Myocyte (in vitro differentiated cells): ENCODE data around the gene SH3PXD2B. TPM values are rescaled to one million over a fixed set of nuclear protein-coding genes. Genes with fewer than 3 reads are reported as not detected.
A peak's percentile ranks its signal among the peaks of the same experiment; 100 is the strongest.
"Not testable (repeated sequence)": the region's sequence is repeated elsewhere in the genome, so short reads cannot be mapped to it uniquely, and the experiment has no call there.

Experiments used
- DNase-seq: peaks from one replicate; pipeline ENCODE4 v3.0.0-alpha.2; 2012; ENCODE audit warnings: low read depth
- total RNA-seq: library from RNA; depleted of rRNA; stranded (reverse); fragments of >200 nt; gene quantifications from 2 replicates; pipeline ENCODE4 v1.2.3, GENCODE V29; 2014

Gene SH3PXD2B
- total RNA-seq, 1 donor from 2014 or later: 28.8 TPM

GRCh38 chr5:172403189-172403796 is 51.0 kb downstream of the SH3PXD2B start:
- no peak for DNase-seq

DNA sequence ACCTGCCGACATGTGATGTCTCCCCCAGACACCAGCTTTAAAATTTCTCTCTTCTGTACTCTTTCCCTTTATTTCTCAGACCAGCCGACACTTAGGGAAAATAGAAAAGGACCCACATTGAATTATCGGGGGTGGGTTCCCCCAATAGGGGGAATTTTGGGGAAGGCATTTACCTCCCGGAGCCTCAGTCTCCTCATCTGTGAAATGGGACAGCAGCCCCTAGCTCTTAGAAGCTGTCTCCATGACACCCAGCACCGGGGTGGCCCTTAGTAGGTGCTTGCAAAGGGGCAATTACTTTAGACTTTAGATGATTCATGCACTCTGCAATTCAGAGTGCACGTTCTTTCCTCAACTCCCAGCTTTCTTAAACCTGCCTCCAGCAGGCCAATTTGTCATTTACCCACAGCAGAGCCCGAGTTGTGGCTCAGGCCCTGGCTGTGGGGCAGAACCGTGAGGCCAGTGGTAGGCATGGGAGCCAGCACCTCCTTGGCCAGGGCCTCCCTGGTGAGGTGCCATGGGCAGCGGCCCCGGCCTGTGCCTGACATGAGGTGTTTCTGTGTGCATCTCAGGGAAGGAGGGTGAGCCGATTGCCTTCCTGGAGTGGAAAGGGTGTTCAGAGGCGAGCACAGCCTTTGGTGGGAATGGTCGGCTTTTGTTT is 51.7 kb downstream of the SH3PXD2B start:
- DNase-seq: no peak

DNA sequence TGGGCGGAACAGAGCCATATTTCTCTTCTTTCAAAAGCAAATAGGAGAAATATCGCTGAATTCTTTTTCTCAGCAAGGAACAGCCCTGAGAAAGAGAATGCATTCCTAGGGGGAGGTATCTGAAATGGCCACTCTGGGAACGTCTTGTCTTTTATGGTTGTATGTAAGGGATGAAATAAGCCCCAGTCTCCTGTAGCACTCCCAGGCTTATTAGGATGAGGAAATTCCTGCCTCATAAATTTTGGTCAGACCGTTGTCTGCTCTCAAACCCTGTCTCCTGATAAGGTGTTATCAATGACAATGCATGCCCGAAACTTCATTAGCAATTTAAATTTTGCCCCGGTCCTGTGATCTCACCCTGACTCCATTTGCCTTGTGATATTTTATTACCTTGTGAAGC is 52.3 kb downstream of the SH3PXD2B start:
- DNase-seq: not testable (repeated sequence)

- no peak for DNase-seq
Measured at GRCh38 chr5:172399826-172400225, 54.5 kb downstream of the SH3PXD2B start.

DNA sequence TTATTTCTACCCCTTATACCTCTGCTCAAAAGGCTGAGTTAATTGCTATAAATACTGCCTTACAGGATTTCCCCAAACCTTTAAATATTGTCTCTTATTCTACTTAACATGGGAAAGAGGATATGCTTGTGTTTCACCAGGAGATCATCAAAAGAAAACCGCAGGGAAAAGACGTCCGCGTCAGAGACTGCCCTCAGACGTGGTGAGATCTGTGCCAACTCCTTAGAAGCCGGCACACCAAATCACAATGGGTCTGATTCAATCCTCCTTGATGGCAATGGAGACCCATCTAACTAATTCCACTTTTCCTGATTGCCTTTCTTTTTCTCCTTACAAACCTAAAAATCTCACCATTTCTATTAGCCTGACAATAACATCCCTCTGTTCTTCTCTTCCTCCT is 55.0 kb downstream of the SH3PXD2B start:
- DNase-seq: no peak

GRCh38 chr5:172398645-172399044 is 55.7 kb downstream of the SH3PXD2B start:
- not testable (repeated sequence) for DNase-seq

- not testable (repeated sequence) for DNase-seq
Measured at GRCh38 chr5:172396994-172397393, 57.3 kb downstream of the SH3PXD2B start.

- DNase-seq: no peak
Measured at GRCh38 chr5:172396220-172396619, 58.1 kb downstream of the SH3PXD2B start.

DNA sequence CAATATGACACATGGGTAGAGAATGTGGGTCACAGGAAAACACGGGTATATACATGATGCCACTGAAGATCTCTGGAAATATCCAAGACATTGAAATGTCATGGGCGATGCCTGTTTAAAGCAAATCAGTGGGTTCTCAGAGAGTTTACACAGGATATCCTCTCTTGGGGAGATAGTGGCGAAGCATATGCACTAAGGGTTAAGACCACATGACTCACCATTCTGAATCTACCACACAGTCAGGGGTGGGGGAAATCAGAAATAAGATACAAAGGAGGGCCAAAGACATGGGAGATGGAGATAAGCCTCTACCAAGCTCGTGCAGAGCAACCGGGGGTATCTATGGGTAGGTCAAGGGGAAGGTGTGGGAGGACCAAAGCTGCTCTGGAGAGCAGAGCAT is 58.8 kb downstream of the SH3PXD2B start:
- no peak for DNase-seq

DNA sequence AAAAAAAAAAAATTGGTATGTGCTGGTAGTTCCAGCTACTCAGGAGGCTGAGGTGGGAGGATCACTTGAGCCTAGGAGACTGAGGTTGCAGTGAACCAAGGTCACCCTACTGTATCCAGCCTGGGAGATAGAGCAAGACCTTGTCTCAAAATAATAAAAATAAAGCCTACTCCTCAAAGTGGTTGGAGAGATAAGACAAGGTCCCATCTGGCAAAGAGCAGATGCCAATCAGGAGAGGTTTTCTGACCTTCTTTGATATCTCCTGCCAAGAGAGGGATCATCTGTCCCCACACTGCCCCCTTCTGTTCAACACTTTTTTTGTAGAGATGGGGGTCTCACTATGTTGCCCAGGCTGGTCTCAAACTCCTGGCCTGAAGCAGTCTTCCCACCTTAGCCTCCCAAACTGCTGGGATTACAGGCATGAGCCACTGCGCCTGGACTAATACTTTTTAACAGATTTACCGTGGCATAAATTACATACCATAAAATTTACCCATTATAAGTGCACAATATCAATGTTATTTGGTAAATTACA is 64.7 kb downstream of the SH3PXD2B start:
- no peak for DNase-seq

DNA sequence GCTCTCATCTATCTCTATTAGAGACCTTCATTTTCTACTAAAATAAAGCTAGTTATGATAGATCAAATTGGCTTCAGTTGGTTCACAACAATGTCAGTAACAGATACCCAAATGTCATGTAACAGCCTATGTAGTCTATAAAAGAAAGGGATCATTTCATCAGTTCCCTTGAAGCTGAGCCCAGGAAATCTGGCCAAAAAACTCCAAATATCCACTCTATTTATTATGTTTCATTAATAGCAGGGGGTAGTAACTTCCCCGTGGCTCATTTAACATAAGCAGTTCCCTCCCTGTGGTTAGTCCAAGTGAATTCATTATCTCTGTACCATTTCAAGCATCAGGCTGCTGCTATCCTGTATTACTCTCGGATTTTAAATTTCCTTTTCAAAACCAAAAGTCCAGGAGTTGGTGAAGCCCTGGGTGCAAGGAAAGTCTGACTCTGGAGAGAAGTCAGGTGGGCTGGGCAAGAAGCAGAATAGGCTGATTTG is 66.0 kb downstream of the SH3PXD2B start:
- no peak for DNase-seq

GRCh38 chr5:172385707-172386106 is 68.6 kb downstream of the SH3PXD2B start:
- DNase-seq: no peak

- no peak for DNase-seq
Measured at GRCh38 chr5:172385010-172385563, 69.2 kb downstream of the SH3PXD2B start.

DNA sequence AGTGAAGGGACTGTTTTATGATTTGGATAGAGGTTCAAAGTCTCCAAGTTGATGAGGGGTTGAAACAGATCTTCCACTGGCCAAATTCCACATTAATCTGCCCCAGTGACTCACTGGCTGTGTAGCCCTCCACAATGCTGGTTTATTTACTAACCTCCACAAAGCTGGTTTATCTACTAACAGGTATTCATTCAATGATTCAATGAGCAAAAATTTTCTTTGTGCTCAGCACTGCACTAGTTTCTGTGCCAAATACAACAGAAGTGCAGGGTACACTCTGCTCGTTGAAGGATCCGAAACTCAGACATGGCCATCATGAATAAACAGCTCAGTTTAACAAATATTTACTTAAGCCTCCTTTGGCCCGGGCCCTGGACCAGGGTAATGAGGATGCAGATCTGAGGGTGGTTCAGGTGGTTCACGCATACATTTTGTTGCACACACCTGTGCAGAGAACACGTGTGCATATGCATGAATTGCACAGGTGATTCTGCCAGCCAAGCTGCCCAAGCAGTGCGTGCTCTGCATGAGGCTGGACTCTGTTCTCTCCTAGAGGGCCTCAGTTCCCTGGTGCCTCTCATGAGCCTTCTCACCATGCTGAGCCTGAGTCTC is 71.0 kb downstream of the SH3PXD2B start:
- DNase-seq: no peak

- DNase-seq: no peak
Measured at GRCh38 chr5:172380987-172381643, 73.2 kb downstream of the SH3PXD2B start.

GRCh38 chr5:172380301-172380986 is 73.9 kb downstream of the SH3PXD2B start:
- no peak for DNase-seq

GRCh38 chr5:172379481-172379880 is 74.8 kb downstream of the SH3PXD2B start:
- peak; percentile 92 for DNase-seq

- DNase-seq: peak; percentile 95
Measured at GRCh38 chr5:172377856-172378255, 76.5 kb downstream of the SH3PXD2B start.

DNA sequence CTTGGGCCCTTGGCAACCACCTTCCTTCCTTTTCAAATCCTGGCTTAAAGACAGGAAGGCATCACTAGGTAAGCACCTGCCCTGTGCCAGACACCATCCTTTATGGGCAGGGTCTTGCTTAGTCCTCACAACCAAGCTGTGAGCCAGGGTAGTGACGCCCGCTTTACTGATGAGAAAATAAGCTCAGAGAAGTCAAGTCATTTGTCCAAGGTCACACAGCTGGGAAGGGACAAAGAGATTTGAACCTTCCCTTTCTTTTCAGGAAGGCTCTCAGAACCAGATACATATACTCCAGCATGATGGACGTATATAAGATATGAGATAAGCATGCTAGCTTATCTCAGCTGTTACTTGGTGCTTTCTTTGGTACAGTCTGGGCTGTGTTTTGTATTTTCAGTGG is 76.9 kb downstream of the SH3PXD2B start:
- no peak for DNase-seq

- no peak for DNase-seq
Measured at GRCh38 chr5:172374783-172375182, 79.5 kb downstream of the SH3PXD2B start.

DNA sequence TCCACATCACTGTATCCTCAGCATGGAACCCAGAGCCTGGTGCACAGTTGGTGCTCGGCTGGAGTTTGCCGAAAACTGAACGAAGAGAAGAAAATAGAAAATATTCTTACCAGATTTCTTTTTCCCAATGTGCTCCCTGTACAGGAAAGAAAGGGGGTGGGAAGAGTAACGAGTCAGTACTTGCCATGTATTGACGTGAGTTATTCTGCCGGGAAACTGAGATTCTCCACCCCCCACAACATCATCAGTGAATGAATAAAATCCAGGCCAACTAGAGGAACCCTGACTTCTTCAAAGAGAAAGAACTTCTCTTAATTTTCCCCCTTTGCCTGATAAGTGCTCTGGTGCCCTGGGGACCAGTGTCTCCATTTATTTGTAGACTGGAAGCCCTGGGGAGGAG is 80.6 kb downstream of the SH3PXD2B start:
- DNase-seq: no peak
